ENCODE measurements around the gene YWHAQ. TPM values are rescaled to one million over a fixed set of nuclear protein-coding genes. Genes with fewer than 3 reads are reported as not detected.

The YWHAQ gene
- total and polyA plus RNA-seq, 9 of the 15 experiments (the other 6 are each of a cell fraction or from before 2014, with no cell fraction given), result 63.1 to 359 (median 203) TPM

DNA sequence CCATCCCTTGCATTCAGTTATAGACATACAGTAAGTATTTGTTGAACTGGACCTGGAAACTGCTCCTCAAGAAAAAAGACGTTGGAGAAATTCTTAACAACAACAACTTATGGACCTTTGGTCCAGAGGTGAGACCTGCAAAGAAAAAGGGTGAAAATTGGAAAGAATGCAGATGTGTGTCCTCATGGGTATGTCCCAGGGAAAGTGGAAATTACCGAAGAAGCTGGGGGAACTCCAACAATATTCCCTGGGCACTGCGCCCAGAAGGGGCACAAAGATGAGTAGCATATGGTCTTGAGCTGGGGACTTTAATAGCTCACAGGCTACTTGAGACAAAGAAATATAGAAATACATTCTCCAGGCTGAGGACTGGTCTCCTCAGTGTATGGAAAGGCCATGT, 35.5 kb upstream of the YWHAQ start:
- no peak overlapping the region for H3K27ac ChIP-seq (ENCODE audit: extremely low read depth, low read depth, low read length)
- no peaks in the 10 kb centered on the region for H3K9me3 ChIP-seq (replicated peaks; ENCODE audit: control insufficient read depth, insufficient read depth, low read depth, low read length)
- ATAC-seq (no peak), FAIRE-seq (no peak), DNase-seq (ENCODE audit: extremely low read depth in 1 of 4, low spot score in 3 of 4) (no peak)
- no peaks in the 10 kb centered on the region for H4K20me1 ChIP-seq (replicated peaks; ENCODE audit: control insufficient read depth, insufficient read depth, low read length)
- H3K4me2 ChIP-seq (ENCODE audit: insufficient read depth, low read length), result no peak overlapping the region
- no TSS peak for BruUV-seq (replicated peaks)
- in situ Hi-C loops (cut with MboI), result no loop called here
- H3K27me3 ChIP-seq (ENCODE audit: control insufficient read depth in 2 of 2, insufficient read depth in 2 of 2, low read length in 2 of 2), result peaks cover 9 to 11% of the 10 kb centered on the region in 2 experiments; a peak in 3 of 5 replicates
- H3K36me3 ChIP-seq (ENCODE audit: control insufficient read depth, insufficient read depth, low read length), result no peaks in the 10 kb centered on the region
- CTCF ChIA-PET (ENCODE audit: low intra/inter-chr PET ratio), result no interaction called here
- no peak overlapping the region for H3K4me3 ChIP-seq
- no peaks in the 10 kb centered on the region for H3K9me1 ChIP-seq (ENCODE audit: control insufficient read depth, insufficient read depth, low read length)
- H2AFZ ChIP-seq (ENCODE audit: low read depth, low read length), result no peak overlapping the region
- no peak for TF ChIP-seq HNRNPK (IDR thresholded peaks at IDR 0.05; ENCODE audit: low read depth, low read length, poor library complexity, severe bottlenecking)
- TF ChIP-seq SMC3 (conservative IDR thresholded peaks at IDR 0.05; ENCODE audit: insufficient read depth, low read depth, low read length), result no peak
- no peak for TF ChIP-seq ZNF764 (CRISPR knock-in tag; IDR thresholded peaks at IDR 0.05; ENCODE audit: low read depth)
- TF ChIP-seq, protein P1, sequence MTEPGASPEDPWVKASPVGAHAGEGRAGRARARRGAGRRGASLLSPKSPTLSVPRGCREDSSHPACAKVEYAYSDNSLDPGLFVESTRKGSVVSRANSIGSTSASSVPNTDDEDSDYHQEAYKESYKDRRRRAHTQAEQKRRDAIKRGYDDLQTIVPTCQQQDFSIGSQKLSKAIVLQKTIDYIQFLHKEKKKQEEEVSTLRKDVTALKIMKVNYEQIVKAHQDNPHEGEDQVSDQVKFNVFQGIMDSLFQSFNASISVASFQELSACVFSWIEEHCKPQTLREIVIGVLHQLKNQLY (CRISPR knock-in tag; conservative IDR thresholded peaks at IDR 0.05), result no peak
- TF ChIP-seq ZNF696 (CRISPR knock-in tag; conservative IDR thresholded peaks at IDR 0.05), result no peak
- TF ChIP-seq OTX1 (CRISPR knock-in tag; IDR thresholded peaks at IDR 0.05), result no peak
- peak overlapping the region in 1 of 2 experiments; percentile 24; a peak in 1 of 4 replicates for H3K9ac ChIP-seq (ENCODE audit: insufficient read depth in 1 of 2, low read depth in 2 of 2, low read length in 2 of 2)
- intact Hi-C loops (cut with micrococcal nuclease), result no loop called here
- no peaks in the 10 kb centered on the region; a peak in 1 of 5 replicates for H3K4me1 ChIP-seq (replicated peaks in 1 of 2; ENCODE audit: control insufficient read depth in 2 of 2, insufficient read depth in 2 of 2, low read length in 2 of 2)
- H3K79me2 ChIP-seq (ENCODE audit: control insufficient read depth, insufficient read depth, low read length), result no peaks in the 10 kb centered on the region
- 38% methylated on average over 3 of the region's 3 CpGs for WGBS (ENCODE audit: insufficient coverage, low coverage, missing lambda C conversion rate)
- POLR2A ChIA-PET, result interaction anchor here (1.4 kb wide), 1 partner anchor 11 kb away, joined by 8 read pairs; no protein-coding TSS in a partner anchor

Data from K562 (cell line).